HG02852 (cell line): ENCODE results near the gene RTN1.

Experiments used
- ATAC-seq: cut with Tn5 transposase; IDR thresholded peaks from one replicate; pipeline ENCODE4 v1.9.1; 2021; ENCODE audit warnings: mild to moderate bottlenecking, moderate library complexity; ENCODE audit not compliant: unreplicated experiment

Gene RTN1

GRCh38 chr14:59852350-59852749 is 18.2 kb downstream of the RTN1 start:
- no peak for ATAC-seq

GRCh38 chr14:59850458-59850857 is 20.1 kb downstream of the RTN1 start:
- no peak for ATAC-seq

GRCh38 chr14:59849411-59850130 is 21.0 kb downstream of the RTN1 start:
- ATAC-seq: peak; percentile 68

- no peak for ATAC-seq
Measured at GRCh38 chr14:59848671-59849070, 21.9 kb downstream of the RTN1 start.

DNA sequence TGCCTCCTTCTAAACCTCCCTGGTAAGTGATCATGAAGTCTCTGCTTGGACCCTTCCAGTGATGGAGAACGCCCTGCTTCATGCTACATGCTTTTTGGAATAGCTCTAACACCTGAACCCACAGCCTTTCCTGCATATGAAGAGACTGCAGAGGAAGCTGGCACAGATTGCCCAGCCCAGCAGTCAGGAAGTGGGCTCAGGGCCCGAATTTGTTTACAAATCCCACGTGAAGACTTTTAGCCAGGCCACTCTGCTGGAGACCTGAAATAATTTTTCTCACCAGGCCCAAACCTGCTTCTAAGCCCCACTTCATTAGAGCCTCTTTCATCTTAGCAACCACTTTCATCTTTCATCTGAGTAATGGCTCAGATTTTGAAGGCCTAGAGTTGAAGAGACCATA is 22.9 kb downstream of the RTN1 start:
- ATAC-seq: no peak

DNA sequence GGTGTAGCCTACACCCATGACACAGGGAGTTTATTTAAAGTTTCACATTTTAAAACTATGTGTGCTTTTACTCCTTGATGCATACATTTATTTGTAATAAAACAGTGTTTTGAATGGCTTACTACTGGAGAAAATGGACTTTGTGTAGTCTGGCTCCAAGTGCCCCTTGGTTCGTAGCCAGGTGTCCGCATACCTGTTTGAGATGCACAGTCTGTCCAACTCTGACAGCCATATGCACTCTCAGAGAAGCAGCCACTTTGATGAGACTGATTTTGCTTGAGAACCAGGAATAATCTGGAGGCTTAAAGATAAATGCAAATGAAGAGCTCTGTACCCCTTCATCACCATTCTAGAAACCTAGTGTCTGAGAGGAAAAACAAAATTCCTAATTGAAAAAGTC is 24.0 kb downstream of the RTN1 start:
- no peak for ATAC-seq

GRCh38 chr14:59845245-59845644 is 25.3 kb downstream of the RTN1 start:
- ATAC-seq: no peak

DNA sequence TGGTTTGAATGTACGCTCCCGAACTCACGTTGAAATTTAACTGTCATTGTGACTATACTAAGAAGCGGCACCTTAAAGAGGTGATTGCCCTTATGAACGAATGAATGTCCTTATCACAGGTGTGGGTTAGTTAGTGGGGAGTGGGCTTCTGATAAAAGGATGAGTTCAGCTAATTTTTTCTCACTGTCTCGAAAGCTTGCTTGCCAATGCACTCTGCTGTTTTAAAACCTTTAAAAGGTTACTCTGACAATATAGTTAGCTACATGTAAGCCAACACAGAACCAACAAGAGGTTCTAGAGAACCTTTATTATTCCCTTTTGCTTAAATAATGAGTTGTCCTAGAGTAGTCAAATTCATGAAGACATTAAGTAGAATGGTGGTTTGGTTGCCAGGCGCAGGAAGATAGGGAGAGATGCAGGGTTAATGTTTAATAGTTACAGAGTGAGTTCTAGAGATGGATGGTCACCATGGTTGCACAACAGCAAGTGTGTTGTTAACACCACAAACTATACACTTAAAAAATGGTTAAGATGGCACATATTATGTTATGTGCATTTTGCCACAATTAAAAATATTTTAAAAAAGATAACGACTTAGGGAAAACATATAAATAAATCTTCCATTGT is 26.3 kb downstream of the RTN1 start:
- no peak for ATAC-seq

DNA sequence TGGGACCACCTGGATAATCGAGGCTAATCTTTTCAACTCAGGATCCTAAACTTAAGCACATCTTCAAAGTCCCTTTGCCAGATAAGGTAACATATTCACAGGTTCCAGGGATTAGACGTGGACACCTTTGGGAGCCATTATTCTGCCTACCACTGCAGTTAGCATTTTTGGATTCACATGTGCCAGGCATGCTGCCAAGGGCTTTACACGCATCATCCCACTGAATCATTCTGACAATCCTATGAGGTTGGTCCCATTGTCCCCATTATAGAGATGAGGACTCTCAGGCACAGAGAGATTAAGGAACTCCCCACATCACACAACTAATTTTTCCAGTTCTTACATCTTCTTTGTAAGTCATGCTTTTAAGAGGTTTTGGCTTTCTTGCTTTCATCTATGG is 34.5 kb downstream of the RTN1 start:
- ATAC-seq: no peak

- no peak for ATAC-seq
Measured at GRCh38 chr14:59832653-59833294, 37.8 kb downstream of the RTN1 start.

DNA sequence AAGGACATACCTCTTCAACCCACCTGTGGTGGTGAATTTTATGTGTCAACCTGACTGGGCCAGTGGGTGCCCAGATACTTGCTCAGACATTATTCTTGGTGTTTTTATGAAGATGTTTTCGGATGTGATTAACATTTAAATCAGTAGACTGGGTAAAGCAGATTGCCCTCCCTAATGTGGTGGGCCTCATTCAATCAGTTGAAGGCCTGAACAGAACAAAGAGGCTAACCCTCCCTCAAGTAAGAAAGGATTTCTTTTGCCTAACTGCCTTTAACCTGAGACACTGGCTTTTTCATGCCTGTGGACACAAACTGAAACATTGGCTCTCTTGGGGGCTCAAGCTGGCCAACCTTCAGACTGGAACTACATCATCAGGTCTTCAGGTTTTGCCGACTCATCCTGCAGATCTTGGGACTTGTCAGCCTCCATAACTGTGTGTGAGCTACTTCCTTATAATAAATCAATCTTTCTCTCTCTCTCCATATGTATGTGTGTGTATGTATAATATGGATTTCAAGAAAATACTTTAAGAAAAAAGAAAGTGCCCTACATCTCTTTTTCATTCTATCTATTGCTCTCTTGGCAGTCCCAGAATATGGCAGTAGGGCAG is 39.4 kb downstream of the RTN1 start:
- ATAC-seq: no peak

DNA sequence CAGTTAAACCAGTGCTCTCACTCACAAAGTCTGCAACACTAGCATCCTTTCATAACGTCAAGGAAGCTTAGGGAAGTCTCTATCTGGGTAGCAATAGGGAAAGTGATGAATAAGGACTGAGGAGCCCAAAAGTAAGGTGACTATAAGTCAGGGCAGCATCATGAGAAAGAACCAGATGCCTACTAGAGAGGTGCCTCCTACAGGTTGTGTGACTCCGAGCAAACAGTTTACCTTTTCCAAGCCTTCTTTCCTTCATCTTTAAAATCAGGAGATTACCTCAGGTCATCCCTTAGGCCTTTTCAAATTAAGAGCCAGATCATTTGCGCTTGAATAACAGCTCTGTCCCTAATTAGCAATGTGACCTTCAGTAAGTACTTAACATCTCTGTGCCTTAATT is 40.2 kb downstream of the RTN1 start:
- ATAC-seq: no peak

DNA sequence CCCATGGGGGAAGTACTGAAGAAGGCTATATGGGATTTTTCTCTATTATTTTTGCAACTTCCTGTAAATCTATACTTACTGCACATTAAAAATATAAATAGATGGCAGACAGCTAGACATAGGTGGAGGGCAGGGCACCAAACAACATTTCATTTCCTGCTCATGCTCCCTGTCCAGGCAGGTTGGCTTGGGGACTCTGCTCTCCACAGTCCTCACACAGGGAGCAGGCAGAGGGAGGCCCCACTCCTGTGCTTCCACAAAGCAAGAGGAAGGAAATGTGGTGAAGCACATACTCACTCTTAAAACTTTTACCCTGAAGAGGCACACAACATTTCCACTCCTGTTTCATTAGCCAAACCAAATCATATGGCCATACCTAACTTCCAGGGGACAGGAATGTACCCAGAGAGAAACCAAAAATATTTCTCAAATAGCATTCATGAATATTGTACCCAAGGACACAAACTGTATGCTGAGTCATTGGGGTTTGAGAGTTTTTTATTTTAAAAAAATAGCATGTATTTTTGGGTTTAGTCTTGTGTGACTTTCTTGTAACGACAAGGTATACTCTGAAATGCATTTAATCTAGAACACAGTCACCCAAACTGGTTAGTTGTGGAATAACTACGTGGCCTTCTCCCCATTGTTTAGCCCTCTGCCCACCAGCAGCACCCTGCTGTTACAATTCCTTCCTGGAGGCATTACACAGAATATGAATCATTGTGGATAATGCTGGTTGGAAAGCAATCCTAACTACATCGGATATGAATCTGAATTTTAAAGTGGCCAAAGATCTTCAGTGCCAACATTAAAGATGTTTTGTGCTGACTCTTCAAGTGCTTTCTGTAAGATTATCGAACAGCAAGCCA is 40.9 kb downstream of the RTN1 start:
- ATAC-seq: no peak

DNA sequence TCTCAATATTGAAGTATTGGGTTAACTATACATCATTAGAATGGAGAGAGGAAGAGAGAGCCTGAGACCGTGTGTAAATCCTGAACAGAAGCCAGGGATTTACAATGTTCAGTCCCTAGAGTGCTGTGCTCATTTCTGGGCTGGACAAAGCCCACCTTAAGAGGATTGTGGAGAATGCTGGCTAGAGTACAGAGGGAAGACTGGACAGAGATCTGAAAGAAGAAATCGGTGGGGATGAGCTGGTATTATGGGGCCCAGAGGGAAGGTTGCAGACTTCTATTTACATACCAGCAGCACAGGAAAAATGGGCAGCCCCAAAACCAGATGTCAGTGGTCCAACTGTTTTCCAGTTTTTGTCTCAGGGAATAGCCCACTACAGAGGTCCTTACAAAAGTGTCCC is 42.3 kb downstream of the RTN1 start:
- ATAC-seq: no peak

GRCh38 chr14:59827401-59827800 is 43.2 kb downstream of the RTN1 start:
- ATAC-seq: no peak

GRCh38 chr14:59826150-59826549 is 44.4 kb downstream of the RTN1 start:
- ATAC-seq: no peak

DNA sequence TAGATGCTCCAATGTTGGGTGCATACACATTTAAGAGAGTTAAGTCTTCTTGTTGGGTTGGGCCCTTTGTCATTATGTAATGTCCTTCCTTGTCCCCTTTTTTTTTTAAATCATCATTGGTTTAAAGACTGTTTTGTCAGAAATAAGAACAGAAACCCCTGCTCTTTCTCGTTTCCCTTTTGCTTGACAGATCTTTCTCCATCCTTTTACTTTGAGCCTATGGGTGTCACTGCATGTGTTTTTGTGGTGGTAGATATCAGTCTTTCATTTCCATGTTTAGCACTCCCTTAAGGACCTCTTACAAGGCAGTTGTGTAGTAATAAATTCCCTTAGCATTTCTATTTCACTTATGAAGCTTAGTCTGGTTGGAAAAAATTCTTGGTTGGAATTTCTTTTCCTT is 47.4 kb downstream of the RTN1 start:
- ATAC-seq: no peak

GRCh38 chr14:59819446-59820088 is 51.0 kb downstream of the RTN1 start:
- no peak for ATAC-seq

DNA sequence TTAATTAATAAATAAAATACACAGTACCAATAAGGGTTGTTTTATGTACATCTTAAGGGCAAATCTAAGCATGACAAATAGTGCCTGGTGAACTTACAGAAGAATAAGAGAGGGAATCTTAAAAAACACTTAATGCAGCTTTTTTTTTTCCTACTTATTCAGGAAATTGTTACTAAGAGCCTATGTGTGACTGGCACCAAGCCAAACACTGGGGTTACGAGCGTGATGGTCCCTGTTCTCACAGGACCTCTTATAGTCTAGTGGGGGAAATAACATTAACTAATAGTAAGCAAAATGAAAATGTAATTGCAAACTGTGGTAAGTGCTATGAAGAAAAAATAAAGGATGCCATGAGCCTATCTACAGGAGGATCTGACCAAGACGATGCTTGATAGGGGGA is 53.6 kb downstream of the RTN1 start:
- no peak for ATAC-seq

GRCh38 chr14:59814988-59815387 is 55.6 kb downstream of the RTN1 start:
- no peak for ATAC-seq
